Heart left ventricle (tissue), 13 donors: ENCODE measurements around the gene FZD2.

Source experiments
- POLR2A ChIP-seq, 2 donors: fragments of 450-650 bp; IDR thresholded peaks; one replicate each; pipeline ENCODE4 v1.6.1; 2017; ENCODE audit warnings: antibody characterized with exemption in 2 of 2, mild to moderate bottlenecking in 2 of 2, moderate library complexity in 2 of 2
- TF ChIP-seq, protein P1 (sequence below), 12 donors: fragments of 200-600 bp; sonication (generic) in 4 of 12; IDR thresholded peaks; one replicate each; pipeline versions ENCODE4 v1.5.0 to v1.8.0; 2018 to 2022; ENCODE audit warnings: antibody characterized with exemption in 12 of 12, mild to moderate bottlenecking in 5 of 12
- donor health status: ischemic (EF 13 %, LVEDD 7.1; RV severe dilation, severe dysfunction).
- donor health status: DM: no; HTN: yes; CAD: no.
- donor health status: DM: no; HTN: no; CAD: no.
- donor health status: ischemic (EF 25% LVEDD 6.9; RV normal size, moderate dysfunction).
- donor health status: ischemic (EF 25% LVEDD 5.7; RV mildly dilated, moderate dysfunction).
- donor health status: ischemic (EF 35%, LVEDD 5.7; RV mildly dilated, moderate dysfunction).
- donor health status: nonischemic (EF 11% LVEDD 7.7; RV severe dilation, severe dysfunction).
- donor health status: DM: yes; HTN: yes; CAD: no.
- donor health status: PGD.
- donor health status: ischemic (EF 29% LVEDD 5.4; RV normal size, mild dysfunction).
- donor health status: nonischemic (EF 23%, LVEDD 6.1; RV moderate dilation, normal function).

GRCh38 chr17:44558710-44559633 is 1.7 kb downstream of the FZD2 start:
- TF ChIP-seq, protein P1, sequence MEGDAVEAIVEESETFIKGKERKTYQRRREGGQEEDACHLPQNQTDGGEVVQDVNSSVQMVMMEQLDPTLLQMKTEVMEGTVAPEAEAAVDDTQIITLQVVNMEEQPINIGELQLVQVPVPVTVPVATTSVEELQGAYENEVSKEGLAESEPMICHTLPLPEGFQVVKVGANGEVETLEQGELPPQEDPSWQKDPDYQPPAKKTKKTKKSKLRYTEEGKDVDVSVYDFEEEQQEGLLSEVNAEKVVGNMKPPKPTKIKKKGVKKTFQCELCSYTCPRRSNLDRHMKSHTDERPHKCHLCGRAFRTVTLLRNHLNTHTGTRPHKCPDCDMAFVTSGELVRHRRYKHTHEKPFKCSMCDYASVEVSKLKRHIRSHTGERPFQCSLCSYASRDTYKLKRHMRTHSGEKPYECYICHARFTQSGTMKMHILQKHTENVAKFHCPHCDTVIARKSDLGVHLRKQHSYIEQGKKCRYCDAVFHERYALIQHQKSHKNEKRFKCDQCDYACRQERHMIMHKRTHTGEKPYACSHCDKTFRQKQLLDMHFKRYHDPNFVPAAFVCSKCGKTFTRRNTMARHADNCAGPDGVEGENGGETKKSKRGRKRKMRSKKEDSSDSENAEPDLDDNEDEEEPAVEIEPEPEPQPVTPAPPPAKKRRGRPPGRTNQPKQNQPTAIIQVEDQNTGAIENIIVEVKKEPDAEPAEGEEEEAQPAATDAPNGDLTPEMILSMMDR (IDR thresholded peaks at IDR 0.05), result no peak
- TF ChIP-seq POLR2A (IDR thresholded peaks at IDR 0.05), result no peak
